Stimulated activated CD8-positive, alpha-beta memory T cell treated with anti-CD3 and anti-CD28 coated beads, Interleukin-15, amount 100 ng/mL, for 1 hour (primary cell): Measurements from ENCODE around the gene BORA.
"Not testable (repeated sequence)": the region's sequence is repeated elsewhere in the genome, so short reads cannot be mapped to it uniquely, and the experiment has no call there.

Experiments
- DNase-seq: peaks from one replicate; pipeline ENCODE4 v3.0.0-alpha.2; 2020; ENCODE audit warnings: low read depth

The BORA gene

DNA sequence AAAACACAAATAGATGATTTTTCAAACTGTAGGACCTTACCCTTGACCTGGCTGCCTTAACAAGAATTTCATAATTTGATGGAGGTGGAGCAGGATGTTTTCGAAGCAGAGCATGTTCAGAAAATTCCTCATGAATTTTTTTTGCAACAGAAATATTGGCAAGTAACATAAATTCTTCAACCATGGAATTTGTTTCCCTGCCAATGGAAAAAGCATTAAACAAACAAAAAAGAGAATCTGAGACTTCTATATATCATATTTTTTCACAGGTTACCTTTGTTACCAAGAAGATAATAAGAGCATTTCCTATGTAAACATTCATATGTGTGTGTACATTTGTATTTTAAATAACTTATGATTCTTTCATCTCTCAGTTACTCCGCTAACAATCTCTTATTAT is 35.7 kb downstream of the BORA start:
- no peak for DNase-seq

DNA sequence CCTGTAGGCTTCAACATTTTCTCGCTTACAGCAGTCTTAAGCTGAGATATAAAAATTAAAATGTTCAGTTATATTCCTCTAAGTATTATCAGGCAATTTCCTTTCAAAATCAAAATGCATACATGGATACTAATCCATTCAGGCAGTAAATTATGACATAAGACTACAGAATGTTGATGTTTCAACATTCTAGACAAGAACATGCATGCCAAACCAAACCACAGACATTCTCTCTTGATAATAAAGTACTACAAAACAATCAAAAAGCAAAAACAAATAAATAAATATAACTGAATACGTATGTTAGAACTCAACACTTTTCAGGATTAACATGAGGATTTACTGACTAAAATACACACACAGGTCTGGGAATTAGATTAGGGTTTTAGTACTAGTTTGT is 46.3 kb downstream of the BORA start:
- DNase-seq: no peak

DNA sequence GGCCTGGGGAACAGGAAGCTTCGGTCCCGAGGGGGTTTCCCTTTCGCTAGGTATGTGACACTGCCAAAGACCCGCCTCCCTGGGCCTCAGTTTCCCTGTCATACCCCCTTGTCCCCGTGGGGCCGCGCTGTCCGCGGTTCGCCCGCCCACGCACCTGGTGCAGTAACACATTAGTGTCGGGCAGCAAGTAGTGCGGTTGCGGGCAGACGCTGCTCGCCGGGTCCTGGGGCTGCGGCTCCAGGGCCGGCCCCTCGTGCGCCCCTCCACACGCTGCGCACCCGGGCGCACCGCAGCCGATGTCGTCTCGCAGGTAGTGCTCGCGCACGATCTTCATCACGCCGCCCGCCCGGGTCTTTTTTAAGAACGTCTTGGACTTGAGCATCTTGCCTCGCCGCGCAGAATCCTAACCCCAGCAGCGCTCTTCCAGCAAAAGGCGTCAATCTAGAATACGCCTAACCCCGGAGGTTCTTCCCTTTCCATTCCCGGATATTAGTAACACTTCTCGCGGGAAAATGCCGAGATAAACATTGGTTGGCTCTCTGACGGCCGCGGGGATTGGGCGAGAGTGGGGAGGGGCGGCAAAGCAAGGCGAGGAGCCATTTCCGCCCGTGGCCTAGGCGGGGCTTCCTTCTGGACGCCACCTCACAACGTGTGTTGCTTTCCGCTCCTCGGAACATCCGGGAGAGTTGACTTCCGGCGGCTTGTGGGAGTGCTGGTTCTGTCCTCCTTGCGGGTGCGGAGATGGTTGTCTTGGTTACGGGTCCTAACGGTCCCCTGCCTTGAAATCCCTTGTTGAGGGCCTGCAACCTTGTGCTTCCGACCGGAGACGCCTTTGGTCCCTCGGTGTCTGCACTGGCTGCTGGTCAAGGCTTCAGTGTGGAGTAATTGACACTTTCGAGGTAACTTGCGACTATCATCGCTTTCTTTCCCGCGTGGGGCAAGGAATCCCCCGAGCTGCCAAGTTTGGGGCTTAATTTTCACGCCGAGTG is 54.0 kb downstream of the BORA start, which contains the start of the genes DIS3 and PIBF1:
TSS of gene DIS3 (minus strand) at position 450 of the 989 bp plus-strand sequence. CDS start at position 382, 68 bp downstream.
TSS of gene PIBF1 (plus strand) at position 683 of the 989 bp plus-strand sequence. CDS start 1,337 bp downstream, outside the sequence.
- DNase-seq: peak; percentile 88

DNA sequence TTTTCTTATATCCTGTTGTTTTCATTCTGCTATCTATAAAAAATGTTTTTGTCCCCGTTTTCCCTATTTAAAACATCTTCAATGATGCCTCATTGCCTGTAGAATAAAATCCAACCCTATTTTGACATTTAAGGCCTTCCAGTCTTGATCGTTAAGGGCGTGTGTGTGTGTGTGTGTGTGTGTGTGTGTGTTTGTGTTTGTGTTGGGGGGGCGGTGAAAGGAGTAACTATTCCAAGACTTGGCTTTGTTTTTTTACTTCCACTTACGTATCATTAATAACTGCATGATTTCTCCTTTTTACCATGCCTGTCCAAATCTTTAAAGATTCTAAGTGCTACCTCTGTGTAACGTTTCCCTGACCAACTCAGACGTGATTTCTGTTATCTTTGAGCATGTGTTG is 55.0 kb downstream of the BORA start:
- DNase-seq: no peak

DNA sequence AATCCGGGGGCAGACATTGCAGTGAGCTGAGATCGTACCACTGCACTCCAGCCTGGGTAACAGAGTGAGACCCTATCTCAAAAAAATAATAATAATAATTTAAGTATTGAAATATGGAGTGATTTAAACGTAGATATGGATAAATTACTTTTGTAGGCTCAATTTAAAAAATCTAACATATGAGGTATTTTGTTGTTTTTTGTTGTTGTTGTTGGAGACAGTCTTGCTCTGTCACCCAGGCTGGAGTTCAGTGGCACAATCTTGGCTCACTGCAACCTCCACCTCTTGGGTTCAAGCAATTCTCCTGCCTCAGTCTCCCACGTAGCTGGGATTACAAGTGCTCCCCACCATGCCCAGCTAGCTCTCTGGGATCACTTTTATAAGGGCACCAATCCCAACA is 57.0 kb downstream of the BORA start:
- DNase-seq: not testable (repeated sequence)

DNA sequence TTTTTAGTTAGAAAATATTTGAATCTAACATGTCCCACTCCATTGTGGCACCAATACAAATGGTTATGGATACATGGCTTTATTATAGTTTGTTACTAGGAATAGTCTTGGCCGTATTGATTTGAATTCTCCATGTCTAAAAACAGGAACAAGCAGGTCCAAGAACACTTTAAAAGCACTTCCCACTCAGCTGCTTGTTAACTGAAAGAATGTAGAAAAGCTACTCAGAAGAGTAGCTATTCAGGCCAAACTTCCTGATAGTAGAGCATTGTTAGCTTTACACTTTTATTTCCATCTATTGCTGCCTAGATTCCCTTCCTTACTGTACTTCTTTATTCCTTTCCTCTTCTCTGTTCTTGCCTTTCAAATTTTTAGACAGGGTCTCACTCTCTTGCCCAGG is 61.1 kb downstream of the BORA start:
- DNase-seq: no peak

DNA sequence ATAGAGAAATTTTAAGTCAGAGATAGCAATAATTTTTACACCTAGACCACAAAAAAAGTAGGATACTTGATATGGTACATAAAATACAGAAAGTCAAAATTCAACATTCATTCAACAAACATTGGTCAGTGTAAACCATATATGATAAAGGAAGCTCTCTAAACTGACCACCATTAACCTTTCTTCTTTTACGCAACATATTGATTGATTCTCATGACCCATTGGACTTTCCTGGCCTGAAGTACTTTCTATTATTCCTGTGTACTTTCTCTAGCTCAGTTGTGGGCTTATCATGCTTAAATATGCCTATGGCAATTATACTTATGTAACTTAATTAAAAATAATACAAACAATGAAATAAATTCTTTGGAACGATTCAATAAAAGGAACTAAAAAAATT is 64.9 kb downstream of the BORA start:
- no peak for DNase-seq

DNA sequence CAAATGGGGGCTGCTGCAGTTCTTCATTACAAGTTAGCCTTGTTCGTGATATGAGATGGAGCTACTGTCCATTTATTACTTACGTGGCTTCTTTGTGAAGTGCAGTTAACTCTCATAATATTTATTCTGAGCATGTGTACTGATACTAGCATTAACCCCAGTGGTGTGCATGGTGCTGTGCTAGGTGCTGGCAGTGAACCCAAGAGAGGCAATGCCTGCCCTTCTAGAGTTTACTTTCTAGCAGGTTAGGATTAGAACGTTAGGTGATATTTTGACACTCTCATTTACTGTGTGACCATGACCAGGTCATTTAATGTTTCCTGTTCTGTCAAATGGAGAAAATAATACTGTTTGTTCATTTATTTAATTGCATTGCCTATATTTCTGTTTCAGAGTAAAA is 71.1 kb downstream of the BORA start:
- DNase-seq: no peak

DNA sequence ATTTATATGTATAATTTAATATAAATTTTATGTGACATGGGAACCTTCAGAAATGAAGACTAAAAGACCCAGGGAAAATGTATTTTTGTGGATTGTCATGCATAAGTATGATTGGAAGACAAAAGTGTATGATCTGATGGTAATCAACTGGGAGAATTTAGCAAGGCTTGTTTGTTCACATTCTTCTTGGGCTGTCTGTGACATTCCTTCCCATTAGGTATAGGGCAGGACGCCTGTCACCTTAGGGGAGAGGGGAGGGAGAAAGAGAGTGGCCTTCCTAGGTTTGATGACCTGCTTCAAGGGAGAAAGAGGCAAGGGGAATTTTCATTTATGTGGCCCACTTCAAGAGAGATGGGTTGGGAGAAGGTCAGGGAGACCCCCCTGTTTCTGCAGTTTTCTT is 76.6 kb downstream of the BORA start:
- DNase-seq: no peak
